ENCODE data around the gene AFMID. TPM values are rescaled to one million over a fixed set of nuclear protein-coding genes. Genes with fewer than 3 reads are reported as not detected.

AFMID gene
- total and polyA plus RNA-seq, 2 donors (not counting 1 experiment from before 2014, with no cell fraction given), result 18.2 to 24.8 TPM

GRCh38 chr17:78148286-78149016 is 38.7 kb upstream of the AFMID start:
- peak; percentile 29 for DNase-seq
- Histone ChIP-seq H2AFZ (ENCODE audit: insufficient read depth, low read depth, low read length, poor library complexity, severe bottlenecking) (peak overlapping the region; percentile 3), H3K4me2 (replicated peaks; ENCODE audit: low read depth, low read length, poor library complexity, severe bottlenecking) (peak overlapping the region; percentile 67), H3K27ac (ENCODE audit: low read length in 2 of 2) (peak overlapping the region; percentile 97 to 98), H3K4me1 (ENCODE audit: control insufficient read depth in 2 of 2, insufficient read depth in 2 of 2, low read length in 2 of 2) (peaks cover 76 to 92% of the 10 kb centered on the region in 2 donors), H3K36me3 (replicated peaks in 1 of 2; ENCODE audit: control extremely low read depth in 1 of 2, control insufficient read depth in 1 of 2, extremely low read depth in 1 of 2, insufficient read depth in 2 of 2, low read length in 1 of 2) (no peaks in the 10 kb centered on the region), H3K9ac (ENCODE audit: low read length) (no peak overlapping the region), H3K9me3 (ENCODE audit: control extremely low read depth in 1 of 3, control insufficient read depth in 2 of 3, insufficient read depth in 1 of 3, low read length in 2 of 3) (peaks cover 0 to 28% (median 7%) of the 10 kb centered on the region in 3 donors), H3K4me3 (ENCODE audit: control extremely low read depth in 1 of 5, extremely low read depth in 1 of 5, insufficient read depth in 1 of 5, low read depth in 2 of 5, low read length in 4 of 5) (no peak overlapping the region), H4K20me1 (ENCODE audit: control insufficient read depth, insufficient read depth, low read length, poor library complexity, severe bottlenecking) (no peaks in the 10 kb centered on the region), H3K79me2 (ENCODE audit: control insufficient read depth, insufficient read depth, low read length) (peaks cover 15% of the 10 kb centered on the region), H3K27me3 (replicated peaks in 1 of 4; ENCODE audit: control extremely low read depth in 1 of 4, control insufficient read depth in 3 of 4, insufficient read depth in 4 of 4, low read length in 3 of 4) (no peaks in the 10 kb centered on the region)
- TF ChIP-seq EZH2 (IDR thresholded peaks at IDR 0.05; ENCODE audit: borderline replicate concordance, insufficient read depth, low read depth, low read length, poor library complexity, severe bottlenecking), result no peak
- TF ChIP-seq CTCF (IDR thresholded peaks at IDR 0.05), result no peak
- peaks cover 2% of the 10 kb centered on the region for H3K9me3 Mint-ChIP-seq (ENCODE audit: insufficient read depth)
- POLR2A ChIA-PET, result interaction anchor here (0.5 to 2.4 kb wide), 8 partner anchors 10 to 1650 kb away, joined by 4 to 11 read pairs (median 6); partner anchors contain the start of genes SYNGR2, TMC6 and TMC8
- CTCF ChIA-PET, result interaction anchor here (1.0 to 5.3 kb wide), 5 partner anchors 11 to 28 kb away, joined by 3 to 34 read pairs (median 5); partner anchors contain the start of genes SYNGR2 and TMC6
- no peaks in the 10 kb centered on the region for H3K27me3 Mint-ChIP-seq
- H3K4me1 Mint-ChIP-seq, result peaks cover 72% of the 10 kb centered on the region
- H3K4me3 Mint-ChIP-seq, result peak overlapping the region; percentile 38
- no peak for ATAC-seq (ENCODE audit: low read depth)
- peak overlapping the region; percentile 90 for H3K27ac Mint-ChIP-seq
- intact Hi-C loops (cut with micrococcal nuclease), result loop anchor here (1.0 kb wide), 1 partner anchor 8 kb away; no protein-coding TSS in a partner anchor
- WGBS (ENCODE audit: insufficient coverage), result 64% methylated on average over 14 of the region's 14 CpGs
